HepG2 (cell line): ENCODE data around the gene KRTAP12-3. TPM values are rescaled to one million over a fixed set of nuclear protein-coding genes. Genes with fewer than 3 reads are reported as not detected.
"Not testable (repeated sequence)": the region's sequence is repeated elsewhere in the genome, so short reads cannot be mapped to it uniquely, and the experiment has no call there.

Experiments used
- ATAC-seq: fragments of 200-7000 bp; cut with Tn5 transposase; 3 replicates; pipeline ENCODE4 v1.9.1; 2020; ENCODE audit warnings: mild to moderate bottlenecking, moderate library complexity
- BruUV-seq: library from RNA; stranded (reverse); fragments of 400-500 nt; replicated peaks from 2 replicates; lab custom pipeline; 2021; lab: Mats Ljungman, UMichigan
- CTCF ChIA-PET: fragments of 300-600 bp; formaldehyde crosslinking; extraction: SDS; loops from one replicate; lab custom pipeline; 2021; ENCODE audit warnings: low total read pairs, inconsistent platforms, low intra/inter-chr PET ratio; lab: Yijun Ruan, JAX
- POLR2A ChIA-PET: fragments of 350-600 bp; sonication (Branson Sonifier 250); formaldehyde crosslinking; loops from one replicate; lab custom pipeline; 2020; ENCODE audit warnings: antibody characterized with exemption, inconsistent platforms; lab: Yijun Ruan, JAX
- DNase-seq: peaks from one replicate; pipeline ENCODE4 v3.0.0-alpha.2; 2015; ENCODE audit warnings: low spot score
- FAIRE-seq: peaks from 3 replicates; lab custom pipeline; 2011; peaks lifted over from hg19 to GRCh38; lab: Jason Lieb, UNC
- H2AFZ ChIP-seq: one replicate; pipeline ENCODE4 v1.6.1; 2011; ENCODE audit warnings: low read length, inconsistent platforms
- H3K27ac ChIP-seq: fragments of 300-600 bp; 3 replicates; pipeline ENCODE4 v1.8.0; 2011; ENCODE audit warnings: mixed run types, mild to moderate bottlenecking, mixed read lengths, low read length, inconsistent platforms; ENCODE audit not compliant: insufficient read depth; ENCODE audit errors: extremely low read length
- H3K27me3 ChIP-seq, 2 experiments: fragments of 200-600 bp in 1 of 2; 2 replicates in 1 of 2; 3 replicates in 1 of 2; pipeline versions ENCODE4 v1.6.0 to v1.8.0; 2011; ENCODE audit warnings: low read length in 2 of 2, mild to moderate bottlenecking in 2 of 2, moderate library complexity in 2 of 2, inconsistent platforms in 1 of 2; ENCODE audit not compliant: insufficient read depth in 2 of 2, control insufficient read depth in 1 of 2
- H3K36me3 ChIP-seq, 2 experiments: fragments of 200-600 bp in 1 of 2; replicated peaks in 1 of 2; 2 replicates in 1 of 2; 3 replicates in 1 of 2; pipeline versions ENCODE4 v1.5.1 to v1.8.0; 2011; ENCODE audit warnings: low read length in 2 of 2, inconsistent platforms in 1 of 2; ENCODE audit not compliant: insufficient read depth in 2 of 2, control insufficient read depth in 1 of 2
- H3K4me1 ChIP-seq: 2 replicates; pipeline ENCODE4 v1.5.1; 2012; ENCODE audit warnings: low read length, inconsistent platforms; ENCODE audit not compliant: insufficient read depth
- H3K4me2 ChIP-seq: 2 replicates; pipeline ENCODE4 v1.6.0; 2011; ENCODE audit warnings: low read depth, low read length, inconsistent platforms
- H3K4me3 ChIP-seq, 3 experiments: fragments of 200-600 bp in 1 of 3; sonication (generic), shearing (Covaris generic) in 1 of 3; replicated peaks in 1 of 3; 2 replicates each; pipeline ENCODE4 v1.5.1; 2011 to 2016; ENCODE audit warnings: low read length in 3 of 3, inconsistent platforms in 2 of 3, low read depth in 2 of 3, mild to moderate bottlenecking in 2 of 3, control low read depth in 1 of 3, mixed read lengths in 1 of 3; ENCODE audit not compliant: insufficient read depth in 1 of 3
- H3K79me2 ChIP-seq: one replicate; pipeline ENCODE4 v1.6.1; 2011; ENCODE audit warnings: low read length, inconsistent platforms; ENCODE audit not compliant: insufficient read depth
- H3K9ac ChIP-seq: 2 replicates; pipeline ENCODE4 v1.6.0; 2011; ENCODE audit warnings: mild to moderate bottlenecking, low read depth, low read length, inconsistent platforms; ENCODE audit not compliant: insufficient read depth
- H3K9me3 ChIP-seq: 2 replicates; pipeline ENCODE4 v1.5.1; 2012; ENCODE audit warnings: mild to moderate bottlenecking, low read length
- H4K20me1 ChIP-seq: 2 replicates; pipeline ENCODE4 v1.6.0; 2011; ENCODE audit warnings: inconsistent platforms, mild to moderate bottlenecking, low read length, moderate library complexity; ENCODE audit not compliant: insufficient read depth
- DPF2 ChIP-seq: sonication (generic); formaldehyde crosslinking; IDR thresholded peaks from 2 replicates; pipeline ENCODE4 v1.4.0; 2020; ENCODE audit warnings: mild to moderate bottlenecking, low read depth, missing genetic modification reagents, borderline replicate concordance
- KMT2B ChIP-seq: IDR thresholded peaks from 2 replicates; pipeline ENCODE4 v1.6.1; 2016; ENCODE audit warnings: missing genetic modification reagents, missing compliant biosample characterization
- PCBP1 ChIP-seq: fragments of 200-400 bp; formaldehyde crosslinking; IDR thresholded peaks from 2 replicates; pipeline ENCODE4 v1.6.1; 2017; ENCODE audit warnings: mild to moderate bottlenecking, low read depth, low read length, borderline replicate concordance
- REST ChIP-seq, 2 experiments: IDR thresholded peaks; 2 replicates each; pipeline ENCODE4 v1.6.1; 2011 to 2012; ENCODE audit warnings: low read length in 2 of 2, borderline replicate concordance in 1 of 2, low read depth in 1 of 2, mild to moderate bottlenecking in 1 of 2, moderate library complexity in 1 of 2
- SNRNP70 ChIP-seq: fragments of 200-400 bp; formaldehyde crosslinking; IDR thresholded peaks from 2 replicates; pipeline ENCODE4 v1.6.1; 2017; ENCODE audit warnings: mild to moderate bottlenecking, low read depth, low read length, moderate library complexity
- SOX6 ChIP-seq, 2 experiments: fragments of 450-650 bp in 1 of 2; sonication (generic) in 1 of 2; formaldehyde crosslinking in 1 of 2; IDR thresholded peaks; 2 replicates each; pipeline versions ENCODE4 v1.4.0 to v1.6.1; 2017 to 2020; ENCODE audit warnings: antibody characterized with exemption in 1 of 2, mild to moderate bottlenecking in 1 of 2, missing genetic modification reagents in 1 of 2
- WGBS: methylation state at CpG from one replicate; pipeline ENCODE4 v1.1.6; 2017; ENCODE audit warnings: low lambda C conversion rate; 5-methylcytosine and 5-hydroxymethylcytosine counted together
- in situ Hi-C: cut with HindIII; loops from 2 replicates; pipeline ENCODE4 v1.10.0; 2017; ENCODE audit warnings: low pct_unique_long_range_greater_than_20kb; ENCODE audit not compliant: extremely low pct_ligation_motif_present
- intact Hi-C: fragments of 100-400 bp; cut with micrococcal nuclease; formaldehyde crosslinking; loops from one replicate; pipeline ENCODE4 v1.10.0; 2022; ENCODE audit not compliant: unreplicated experiment
- polyA plus RNA-seq, 8 experiments: library from polyadenylated mRNA; depleted of rRNA in 3 of 8; stranded (reverse) in 7 of 8; unstranded in 1 of 8; fragments of >200 nt; fragmentation: Illumina TruSeq in 4 of 8; extraction: Trizol in 4 of 8; gene quantifications; 2 replicates each; pipeline versions ENCODE4 v1.2.1 to v1.2.3, GENCODE V29; 2011 to 2016; ENCODE audit warnings: low read depth in 4 of 8, missing spikeins in 1 of 8, mixed read lengths in 1 of 8; ENCODE audit not compliant: insufficient read depth in 1 of 8
- total RNA-seq, 5 experiments: library from RNA; depleted of rRNA; stranded (reverse); fragments of >200 nt; fragmentation: Illumina TruSeq; extraction: Trizol; gene quantifications; 2 replicates each; pipeline ENCODE4 v1.2.3, GENCODE V29; 2016; ENCODE audit warnings: low read depth in 1 of 5

The KRTAP12-3 gene
- total and polyA plus RNA-seq, 2 of the 13 experiments (the other 11 are each of a cell fraction or from before 2014, with no cell fraction given), result not detected

- ATAC-seq (no peak), FAIRE-seq (no peak), DNase-seq (no peak)
- Histone ChIP-seq H3K79me2 (no peaks in the 10 kb centered on the region), H3K27me3 (peaks cover 1 to 6% of the 10 kb centered on the region in 2 experiments; a peak in 2 of 5 replicates), H3K4me3 (no peak overlapping the region), H3K4me1 (peaks cover 9% of the 10 kb centered on the region; the same call in 1 of the 2 replicates), H3K27ac (no peak overlapping the region), H4K20me1 (no peaks in the 10 kb centered on the region), H3K36me3 (no peaks in the 10 kb centered on the region), H3K9ac (no peak overlapping the region), H3K9me3 (peaks cover 4% of the 10 kb centered on the region; the same call in 1 of the 2 replicates), H2AFZ (no peak overlapping the region), H3K4me2 (no peak overlapping the region)
- POLR2A ChIA-PET, result no interaction called here
- TF ChIP-seq KMT2B (CRISPR knock-in tag) (no peak), PCBP1 (no peak), SOX6 (IDR thresholded peaks at IDR 0.05) (no peak), SOX6 (CRISPR knock-in tag; IDR thresholded peaks at IDR 0.05) (no peak), SNRNP70 (no peak), DPF2 (CRISPR knock-in tag) (no peak), REST (IDR thresholded peaks at IDR 0.05; ENCODE audit: borderline replicate concordance in 1 of 2, low read depth in 1 of 2, low read length in 2 of 2) (no peak)
- CTCF ChIA-PET, result no interaction called here
- 20% methylated on average over 9 of the region's 11 CpGs for WGBS
- BruUV-seq, result no TSS peak
- in situ Hi-C loops, result no loop called here
- intact Hi-C loops, result no loop called here
Observed at GRCh38 chr21:44658913-44659595, 1.3 kb downstream of the KRTAP12-3 start.

- H4K20me1 ChIP-seq, H3K4me3 ChIP-seq, H2AFZ ChIP-seq, DNase-seq, intact Hi-C loops, CTCF ChIA-PET, BruUV-seq, H3K27ac ChIP-seq, H3K4me1 ChIP-seq, H3K36me3 ChIP-seq, H3K27me3 ChIP-seq, H3K9me3 ChIP-seq, H3K79me2 ChIP-seq, H3K4me2 ChIP-seq, POLR2A ChIA-PET, H3K9ac ChIP-seq, ATAC-seq, FAIRE-seq, in situ Hi-C loops: not testable (repeated sequence)
- 41% methylated on average over 7 of the region's 7 CpGs for WGBS
Observed at GRCh38 chr21:44661567-44661966, 3.8 kb downstream of the KRTAP12-3 start.
